GM23338 (cell line): ENCODE measurements around the gene CHN1. TPM values are rescaled to one million over a fixed set of nuclear protein-coding genes. Genes with fewer than 3 reads are reported as not detected.

Experiments used
- ATAC-seq: fragments of 200-7000 bp; cut with Tn5 transposase; 3 replicates; pipeline ENCODE4 v1.9.1; 2020
- DNase-seq: peaks from one replicate; pipeline ENCODE4 v3.0.0-alpha.2; 2015; ENCODE audit warnings: low spot score
- H2AFZ ChIP-seq: fragments of 200-600 bp; sonication (generic); 2 replicates; pipeline ENCODE4 v1.8.0; 2016; ENCODE audit warnings: antibody characterized with exemption, mild to moderate bottlenecking, moderate library complexity
- H3F3A ChIP-seq: fragments of 200-600 bp; sonication (generic); replicated peaks from 2 replicates; pipeline ENCODE4 v1.8.0; 2017; ENCODE audit warnings: antibody characterized with exemption, mixed run types, low read depth
- H3K27ac ChIP-seq: fragments of 200-600 bp; sonication (generic); 2 replicates; pipeline ENCODE4 v1.6.1; 2016; ENCODE audit warnings: low read depth
- H3K27me3 ChIP-seq: fragments of 200-600 bp; sonication (generic); 2 replicates; pipeline ENCODE4 v1.8.0; 2016; ENCODE audit warnings: mild to moderate bottlenecking, mixed run types, moderate library complexity; ENCODE audit not compliant: insufficient read depth
- H3K36me3 ChIP-seq: fragments of 200-600 bp; sonication (generic); 2 replicates; pipeline ENCODE4 v1.8.0; 2016; ENCODE audit warnings: mild to moderate bottlenecking; ENCODE audit not compliant: insufficient read depth
- H3K4me1 ChIP-seq: fragments of 200-600 bp; sonication (generic); 2 replicates; pipeline ENCODE4 v1.8.0; 2016; ENCODE audit warnings: mild to moderate bottlenecking, moderate library complexity; ENCODE audit not compliant: insufficient read depth
- H3K4me2 ChIP-seq: fragments of 200-600 bp; sonication (generic); 2 replicates; pipeline ENCODE4 v1.7.1; 2017; ENCODE audit warnings: mixed run types
- H3K4me3 ChIP-seq: fragments of 200-600 bp; sonication (generic); 2 replicates; pipeline ENCODE4 v1.6.1; 2016; ENCODE audit warnings: mixed run types
- H3K79me2 ChIP-seq: fragments of 200-600 bp; sonication (generic); replicated peaks from 2 replicates; pipeline ENCODE4 v1.8.0; 2017; ENCODE audit warnings: mild to moderate bottlenecking; ENCODE audit not compliant: insufficient read depth
- H3K9me2 ChIP-seq: fragments of 200-600 bp; sonication (generic); 2 replicates; pipeline ENCODE4 v1.8.0; 2017; ENCODE audit not compliant: insufficient read depth
- H4K20me1 ChIP-seq: fragments of 200-600 bp; sonication (generic); replicated peaks from 2 replicates; pipeline ENCODE4 v1.8.0; 2017; ENCODE audit warnings: mild to moderate bottlenecking; ENCODE audit not compliant: insufficient read depth
- H3K27ac Mint-ChIP-seq: 2 replicates; pipeline ENCODE4 v1.8.0; 2020; ENCODE audit warnings: inconsistent platforms, mild to moderate bottlenecking, moderate library complexity, mixed read lengths
- H3K27me3 Mint-ChIP-seq: 3 replicates; pipeline ENCODE4 v1.8.0; 2022; ENCODE audit warnings: low read depth, mild to moderate bottlenecking, moderate library complexity, mixed read lengths, inconsistent platforms; ENCODE audit not compliant: insufficient read depth, poor library complexity
- H3K36me3 Mint-ChIP-seq: 3 replicates; pipeline ENCODE4 v1.8.0; 2021; ENCODE audit warnings: low read depth, mild to moderate bottlenecking, inconsistent platforms, moderate library complexity, mixed read lengths
- H3K4me1 Mint-ChIP-seq: 3 replicates; pipeline ENCODE4 v1.8.0; 2020; ENCODE audit warnings: mild to moderate bottlenecking, inconsistent platforms, mixed read lengths
- H3K4me3 Mint-ChIP-seq: 3 replicates; pipeline ENCODE4 v1.8.0; 2021; ENCODE audit warnings: moderate library complexity, mild to moderate bottlenecking, inconsistent platforms, mixed read lengths
- H3K9me3 Mint-ChIP-seq: 3 replicates; pipeline ENCODE4 v1.8.0; 2020; ENCODE audit warnings: moderate library complexity, mild to moderate bottlenecking, inconsistent platforms, mixed read lengths
- CREB1 ChIP-seq: fragments of 250-450 bp; sonication (Bioruptor Pico); IDR thresholded peaks from 2 replicates; pipeline ENCODE4 v1.5.0; 2020; ENCODE audit warnings: low read depth, mild to moderate bottlenecking, moderate library complexity
- EZH2 ChIP-seq: fragments of 200-600 bp; sonication (generic); IDR thresholded peaks from one replicate; pipeline ENCODE4 v1.8.0; 2017; ENCODE audit warnings: antibody characterized with exemption, mild to moderate bottlenecking, low read depth; ENCODE audit not compliant: unreplicated experiment
- EZH2phosphoT487 ChIP-seq: fragments of 200-600 bp; sonication (generic); IDR thresholded peaks from one replicate; pipeline ENCODE4 v1.8.1; 2018; ENCODE audit warnings: antibody characterized with exemption; ENCODE audit not compliant: unreplicated experiment
- JUNB ChIP-seq: IDR thresholded peaks from one replicate; pipeline ENCODE4 v1.6.1; 2016; ENCODE audit warnings: antibody characterized with exemption; ENCODE audit not compliant: unreplicated experiment
- NANOG ChIP-seq: IDR thresholded peaks from 2 replicates; pipeline ENCODE4 v1.6.1; 2016; ENCODE audit warnings: antibody characterized with exemption, borderline replicate concordance
- ZNF114 ChIP-seq: fragments of 250-450 bp; sonication (Bioruptor Pico); IDR thresholded peaks from 2 replicates; pipeline ENCODE4 v1.5.0; 2020; ENCODE audit warnings: mild to moderate bottlenecking, moderate library complexity
- ZNF331 ChIP-seq: fragments of 250-450 bp; sonication (Bioruptor Pico); IDR thresholded peaks from 2 replicates; pipeline ENCODE4 v1.5.0; 2020; ENCODE audit warnings: low read depth, mild to moderate bottlenecking, moderate library complexity
- polyA plus RNA-seq: library from polyadenylated mRNA; unstranded; fragments of >200 nt; fragmentation: Nextera tagmentation; extraction: Ambion mirVana; gene quantifications from 2 replicates; pipeline ENCODE4 v1.2.1, GENCODE V29; 2016
- small RNA-seq: library from RNA; depleted of rRNA; stranded (forward); fragments of <200 nt; gene quantifications from one replicate; pipeline ENCODE3, GENCODE V24; 2014; ENCODE audit warnings: low replicate concordance
- total RNA-seq: library from RNA; depleted of rRNA; stranded (reverse); fragments of >200 nt; shearing (Covaris generic); gene quantifications from 2 replicates; pipeline ENCODE4 v1.2.3, GENCODE V29; 2014; rRNA removed
- TF ChIP-seq, protein P1 (sequence below), 2 experiments: fragments of 200-600 bp in 1 of 2; sonication (generic) in 1 of 2; conservative IDR thresholded peaks; 2 replicates each; pipeline versions ENCODE4 v1.5.1 to v1.6.1; 2016 to 2017; ENCODE audit warnings: antibody characterized with exemption in 2 of 2, low read depth in 2 of 2, mild to moderate bottlenecking in 2 of 2, moderate library complexity in 1 of 2
- TF ChIP-seq, protein P2 (sequence below): IDR thresholded peaks from 2 replicates; pipeline ENCODE4 v1.6.1; 2016; ENCODE audit warnings: antibody characterized with exemption

Gene CHN1
- total and polyA plus RNA-seq, 2 experiments from 2014 or later = 28.1 to 36.5 TPM

GRCh38 chr2:174748948-174749347 lies 256.2 kb downstream of the CHN1 start:
- Histone ChIP-seq H4K20me1 (no peaks in the 10 kb centered on the region), H3K4me1 (peaks cover 16% of the 10 kb centered on the region), H3K9me2 (peaks cover 14% of the 10 kb centered on the region; the same call in 1 of the 2 replicates), H3K4me2 (peak overlapping the region; percentile 28; the same call in 1 of the 2 replicates), H3K27me3 (no peaks in the 10 kb centered on the region), H3F3A (no peaks in the 10 kb centered on the region), H3K36me3 (no peaks in the 10 kb centered on the region), H3K4me3 (no peak overlapping the region), H2AFZ (0 out of 2 replicates have a peak overlapping the region, but pooled peaks have one; percentile 1), H3K27ac (no peak overlapping the region), H3K79me2 (no peaks in the 10 kb centered on the region)
- peaks cover 6% of the 10 kb centered on the region for H3K27me3 Mint-ChIP-seq
- 0 out of 2 replicates have a peak overlapping the region, but pooled peaks have one; percentile 65 for H3K27ac Mint-ChIP-seq
- no peaks in the 10 kb centered on the region for H3K9me3 Mint-ChIP-seq
- DNase-seq (peak; percentile 93), ATAC-seq (peak; percentile 95)
- H3K4me1 Mint-ChIP-seq = peaks cover 22% of the 10 kb centered on the region
- TF ChIP-seq ZNF331 (CRISPR knock-in tag) = no peak
- no peak for TF ChIP-seq EZH2phosphoT487
- TF ChIP-seq NANOG = no peak
- no peak for TF ChIP-seq EZH2
- no peak for TF ChIP-seq ZNF114
- TF ChIP-seq CREB1 (CRISPR knock-in tag) = peak; percentile 60; the same call in 1 of the 2 replicates
- TF ChIP-seq JUNB = no peak
- TF ChIP-seq, protein P1, sequence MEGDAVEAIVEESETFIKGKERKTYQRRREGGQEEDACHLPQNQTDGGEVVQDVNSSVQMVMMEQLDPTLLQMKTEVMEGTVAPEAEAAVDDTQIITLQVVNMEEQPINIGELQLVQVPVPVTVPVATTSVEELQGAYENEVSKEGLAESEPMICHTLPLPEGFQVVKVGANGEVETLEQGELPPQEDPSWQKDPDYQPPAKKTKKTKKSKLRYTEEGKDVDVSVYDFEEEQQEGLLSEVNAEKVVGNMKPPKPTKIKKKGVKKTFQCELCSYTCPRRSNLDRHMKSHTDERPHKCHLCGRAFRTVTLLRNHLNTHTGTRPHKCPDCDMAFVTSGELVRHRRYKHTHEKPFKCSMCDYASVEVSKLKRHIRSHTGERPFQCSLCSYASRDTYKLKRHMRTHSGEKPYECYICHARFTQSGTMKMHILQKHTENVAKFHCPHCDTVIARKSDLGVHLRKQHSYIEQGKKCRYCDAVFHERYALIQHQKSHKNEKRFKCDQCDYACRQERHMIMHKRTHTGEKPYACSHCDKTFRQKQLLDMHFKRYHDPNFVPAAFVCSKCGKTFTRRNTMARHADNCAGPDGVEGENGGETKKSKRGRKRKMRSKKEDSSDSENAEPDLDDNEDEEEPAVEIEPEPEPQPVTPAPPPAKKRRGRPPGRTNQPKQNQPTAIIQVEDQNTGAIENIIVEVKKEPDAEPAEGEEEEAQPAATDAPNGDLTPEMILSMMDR (conservative IDR thresholded peaks at IDR 0.05; ENCODE audit: low read depth in 2 of 2) = peak; percentile 89 to 91
- TF ChIP-seq, protein P2, sequence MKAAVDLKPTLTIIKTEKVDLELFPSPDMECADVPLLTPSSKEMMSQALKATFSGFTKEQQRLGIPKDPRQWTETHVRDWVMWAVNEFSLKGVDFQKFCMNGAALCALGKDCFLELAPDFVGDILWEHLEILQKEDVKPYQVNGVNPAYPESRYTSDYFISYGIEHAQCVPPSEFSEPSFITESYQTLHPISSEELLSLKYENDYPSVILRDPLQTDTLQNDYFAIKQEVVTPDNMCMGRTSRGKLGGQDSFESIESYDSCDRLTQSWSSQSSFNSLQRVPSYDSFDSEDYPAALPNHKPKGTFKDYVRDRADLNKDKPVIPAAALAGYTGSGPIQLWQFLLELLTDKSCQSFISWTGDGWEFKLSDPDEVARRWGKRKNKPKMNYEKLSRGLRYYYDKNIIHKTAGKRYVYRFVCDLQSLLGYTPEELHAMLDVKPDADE = no peak
- H3K36me3 Mint-ChIP-seq = no peaks in the 10 kb centered on the region
- H3K4me3 Mint-ChIP-seq = no peak overlapping the region

Small RNA genes lying within 50 kb of the gene (small RNA-seq; reads per million reads assigned to genes)
- not detected for gene RNU6-1290P
- gene RNU6-763P = not detected

Other genes with a start within 250 kb of the CHN1 start
- not detected in 2 replicates for gene CHRNA1, start 240.9 kb downstream of the CHN1 start, total RNA-seq
- not detected in 2 replicates for gene CHRNA1, start 240.9 kb downstream of the CHN1 start, polyA plus RNA-seq
- 56.2 and 63.1 TPM in 2 replicates for gene ATF2, start 162.8 kb upstream of the CHN1 start, total RNA-seq
- gene ATF2, start 162.8 kb upstream of the CHN1 start, polyA plus RNA-seq = 20.3 and 23.6 TPM in 2 replicates
- 185 and 189 TPM in 2 replicates for gene ATP5MC3, start 176.3 kb upstream of the CHN1 start, total RNA-seq
- 531 and 557 TPM in 2 replicates for gene ATP5MC3, start 176.3 kb upstream of the CHN1 start, polyA plus RNA-seq